DOHH2 (cell line): ENCODE measurements around the gene SLC66A2.

ENCODE experiments used
- H3F3A ChIP-seq: fragments of 200-600 bp; sonication (generic), shearing (Covaris generic); 2 replicates; pipeline ENCODE4 v1.6.0; 2016; ENCODE audit warnings: antibody characterized with exemption, mild to moderate bottlenecking; ENCODE audit not compliant: control insufficient read depth, insufficient read depth
- H3K27ac ChIP-seq: fragments of 200-600 bp; sonication (generic); 2 replicates; pipeline ENCODE4 v1.5.1; 2014; ENCODE audit warnings: low read depth, mild to moderate bottlenecking, low read length, moderate library complexity
- H3K27me3 ChIP-seq: fragments of 200-600 bp; sonication (generic); 2 replicates; pipeline ENCODE4 v1.6.1; 2014; ENCODE audit warnings: mild to moderate bottlenecking, low read length, mixed read lengths; ENCODE audit not compliant: control insufficient read depth
- H3K36me3 ChIP-seq: fragments of 200-600 bp; sonication (generic); 2 replicates; pipeline ENCODE4 v1.6.1; 2014; ENCODE audit warnings: mild to moderate bottlenecking, low read length, moderate library complexity, mixed read lengths; ENCODE audit not compliant: control insufficient read depth
- H3K4me1 ChIP-seq: fragments of 200-600 bp; sonication (generic); 2 replicates; pipeline ENCODE4 v1.6.1; 2014; ENCODE audit warnings: mild to moderate bottlenecking, low read length, mixed read lengths; ENCODE audit not compliant: control insufficient read depth
- H3K4me2 ChIP-seq: fragments of 200-600 bp; sonication (generic); 2 replicates; pipeline ENCODE4 v1.6.0; 2014; ENCODE audit warnings: mild to moderate bottlenecking, low read length, moderate library complexity
- H3K4me3 ChIP-seq: fragments of 200-600 bp; sonication (generic); 2 replicates; pipeline ENCODE4 v1.5.1; 2014; ENCODE audit warnings: mild to moderate bottlenecking, low read length, mixed read lengths
- H3K79me2 ChIP-seq: fragments of 200-600 bp; sonication (generic); 2 replicates; pipeline ENCODE4 v1.6.1; 2014; ENCODE audit warnings: mild to moderate bottlenecking, low read length, mixed read lengths; ENCODE audit not compliant: control insufficient read depth
- H3K9me2 ChIP-seq: fragments of 200-600 bp; sonication (generic); replicated peaks from 2 replicates; pipeline ENCODE4 v1.6.1; 2014; ENCODE audit warnings: mild to moderate bottlenecking, low read length, mixed read lengths; ENCODE audit not compliant: control insufficient read depth
- H3K9me3 ChIP-seq: fragments of 200-600 bp; sonication (generic); 2 replicates; pipeline ENCODE4 v1.6.1; 2014; ENCODE audit warnings: antibody characterized with exemption, low read length, mixed read lengths; ENCODE audit not compliant: control insufficient read depth, insufficient read depth
- H4K20me1 ChIP-seq: fragments of 200-600 bp; sonication (generic); 2 replicates; pipeline ENCODE4 v1.6.0; 2014; ENCODE audit warnings: low read depth, mild to moderate bottlenecking, antibody characterized with exemption, low read length, moderate library complexity; ENCODE audit not compliant: control insufficient read depth, insufficient read depth
- CTCF ChIP-seq: fragments of 200-600 bp; sonication (generic); IDR thresholded peaks from one replicate; pipeline ENCODE4 v1.5.1; 2014; ENCODE audit warnings: antibody characterized with exemption, mild to moderate bottlenecking, low read depth, low read length; ENCODE audit not compliant: poor library complexity, severe bottlenecking
- EZH2phosphoT487 ChIP-seq: fragments of 200-600 bp; sonication (generic); IDR thresholded peaks from 2 replicates; pipeline ENCODE4 v1.6.1; 2017; ENCODE audit warnings: borderline replicate concordance, mild to moderate bottlenecking, antibody characterized with exemption, low read length, moderate library complexity, mixed read lengths

Gene SLC66A2

GRCh38 chr18:79923896-79924585, 27.4 kb downstream of the SLC66A2 start:
- H3K4me1 ChIP-seq: no peaks in the 10 kb centered on the region
- peaks cover 25% of the 10 kb centered on the region for H3K79me2 ChIP-seq
- peaks cover 3% of the 10 kb centered on the region; the same call in 1 of the 2 replicates for H3K9me3 ChIP-seq
- peaks cover 16% of the 10 kb centered on the region for H3K36me3 ChIP-seq
- H3F3A ChIP-seq: no peaks in the 10 kb centered on the region
- no peak overlapping the region for H3K4me2 ChIP-seq
- TF ChIP-seq EZH2phosphoT487 (no peak), CTCF (no peak)
- no peaks in the 10 kb centered on the region for H3K27me3 ChIP-seq
- H3K27ac ChIP-seq: no peak overlapping the region
- H3K4me3 ChIP-seq: no peak overlapping the region
- no peaks in the 10 kb centered on the region for H3K9me2 ChIP-seq
- no peaks in the 10 kb centered on the region for H4K20me1 ChIP-seq

GRCh38 chr18:79922971-79923411, 28.5 kb downstream of the SLC66A2 start:
- Histone ChIP-seq H3K4me2 (no peak overlapping the region), H3F3A (no peaks in the 10 kb centered on the region), H3K4me3 (no peak overlapping the region), H3K9me3 (peaks cover 6% of the 10 kb centered on the region; the same call in 1 of the 2 replicates), H3K27ac (no peak overlapping the region), H3K27me3 (no peaks in the 10 kb centered on the region), H3K79me2 (peaks cover 15% of the 10 kb centered on the region), H3K9me2 (no peaks in the 10 kb centered on the region), H3K4me1 (no peaks in the 10 kb centered on the region), H3K36me3 (peaks cover 19% of the 10 kb centered on the region), H4K20me1 (no peaks in the 10 kb centered on the region)
- TF ChIP-seq EZH2phosphoT487 (no peak), CTCF (no peak)

- no peak overlapping the region for H3K4me3 ChIP-seq
- peaks cover 6% of the 10 kb centered on the region; the same call in 1 of the 2 replicates for H3K9me3 ChIP-seq
- no peaks in the 10 kb centered on the region for H4K20me1 ChIP-seq
- H3K36me3 ChIP-seq: peaks cover 25% of the 10 kb centered on the region
- H3K27me3 ChIP-seq: no peaks in the 10 kb centered on the region
- H3F3A ChIP-seq: no peaks in the 10 kb centered on the region
- peaks cover 8% of the 10 kb centered on the region for H3K79me2 ChIP-seq
- H3K27ac ChIP-seq: no peak overlapping the region
- H3K4me2 ChIP-seq: no peak overlapping the region
- TF ChIP-seq CTCF (no peak), EZH2phosphoT487 (no peak)
- H3K9me2 ChIP-seq: no peaks in the 10 kb centered on the region
- no peaks in the 10 kb centered on the region for H3K4me1 ChIP-seq
These were observed 29.2 kb downstream of the SLC66A2 start for GRCh38 chr18:79921984-79922965.
